Activated B cell treated with CpG ODN at 0.5 μM for 24 hours (primary cell): ENCODE measurements around the gene CAMKK1. TPM values are rescaled to one million over a fixed set of nuclear protein-coding genes. Genes with fewer than 3 reads are reported as not detected.

Experiments
- ATAC-seq: fragments of 200-7000 bp; cut with Tn5 transposase; one replicate; pipeline ENCODE4 v1.10.0; 2021; ENCODE audit warnings: low read depth, mild to moderate bottlenecking, moderate library complexity
- CTCF ChIA-PET: fragments of 350-600 bp; sonication (Branson Sonifier 250); formaldehyde crosslinking; loops from one replicate; lab custom pipeline; 2021; ENCODE audit warnings: antibody characterized with exemption; lab: Charles Lee
- POLR2A ChIA-PET: fragments of 350-600 bp; sonication (Branson Sonifier 250); formaldehyde crosslinking; loops from one replicate; lab custom pipeline; 2021; ENCODE audit warnings: antibody characterized with exemption; lab: Charles Lee
- DNase-seq: peaks from one replicate; pipeline ENCODE4 v3.0.0; 2022
- H3K27ac Mint-ChIP-seq: one replicate; pipeline ENCODE4 v1.8.0; 2020; ENCODE audit warnings: mixed read lengths
- H3K27me3 Mint-ChIP-seq: one replicate; pipeline ENCODE4 v1.8.0; 2021; ENCODE audit warnings: mixed read lengths
- H3K36me3 Mint-ChIP-seq: one replicate; pipeline ENCODE4 v1.8.0; 2021; ENCODE audit warnings: low read depth, mixed read lengths
- H3K4me1 Mint-ChIP-seq: one replicate; pipeline ENCODE4 v1.8.0; 2021; ENCODE audit warnings: mixed read lengths
- H3K4me3 Mint-ChIP-seq: one replicate; pipeline ENCODE4 v1.8.0; 2020; ENCODE audit warnings: mild to moderate bottlenecking, mixed read lengths
- H3K9me3 Mint-ChIP-seq: one replicate; pipeline ENCODE4 v1.8.0; 2020; ENCODE audit warnings: mixed read lengths
- CTCF ChIP-seq: fragments of 200-600 bp; IDR thresholded peaks from one replicate; pipeline ENCODE4 v1.8.0; 2022; ENCODE audit warnings: antibody characterized with exemption, mild to moderate bottlenecking
- intact Hi-C: fragments of 100-400 bp; cut with micrococcal nuclease; formaldehyde crosslinking; loops from one replicate; pipeline ENCODE4 v1.15.1; 2024
- total RNA-seq: library from RNA; stranded (reverse); gene quantifications from 2 replicates; pipeline ENCODE4 v1.2.3, GENCODE V29; 2022

CAMKK1 gene
- total RNA-seq, 1 donor from 2014 or later: 6.1 TPM

GRCh38 chr17:3926860-3927627 is 34.2 kb upstream of the CAMKK1 start:
- peaks cover 69% of the 10 kb centered on the region for H3K36me3 Mint-ChIP-seq

DNA sequence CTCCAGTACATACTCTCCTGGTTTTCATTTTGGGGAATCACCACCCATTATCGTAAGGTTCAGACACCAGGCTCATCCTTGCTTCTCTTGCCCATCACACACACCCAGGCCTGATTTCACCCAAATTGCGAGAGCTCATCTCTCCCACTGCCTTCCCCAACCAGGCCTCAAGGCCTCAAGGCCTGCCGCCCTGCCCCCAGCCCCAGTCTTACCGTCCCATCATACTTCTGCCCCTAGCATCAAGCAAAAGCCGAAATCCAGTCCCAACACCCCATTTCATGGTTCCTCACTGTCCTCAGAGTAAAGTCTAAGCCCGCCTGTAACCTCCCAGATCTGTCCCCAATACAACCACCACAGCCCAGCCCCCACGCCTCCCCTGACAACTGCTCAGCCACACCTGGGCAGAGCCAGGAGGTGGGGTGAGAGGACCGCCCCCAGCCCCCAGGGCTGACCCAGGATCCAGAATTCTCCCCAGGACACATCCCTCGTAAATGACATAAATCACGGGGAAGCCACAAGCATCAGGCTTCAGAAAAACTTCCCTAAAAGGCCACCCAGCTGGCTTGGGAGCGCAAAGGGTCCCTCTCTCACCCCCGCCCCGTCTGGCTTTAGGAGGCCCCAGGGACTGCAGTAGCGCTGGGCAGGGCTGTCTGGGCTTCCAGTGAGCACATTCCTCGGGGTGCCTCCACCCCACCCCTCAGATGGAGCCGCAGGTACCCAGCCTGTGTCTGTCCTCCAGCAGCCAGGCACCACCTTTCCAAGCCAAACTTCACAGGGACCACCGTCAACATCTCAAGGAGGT is 33.0 kb upstream of the CAMKK1 start:
- H3K9me3 Mint-ChIP-seq: no peaks in the 10 kb centered on the region
- ATAC-seq (no peak), DNase-seq (no peak)
- peaks cover 33% of the 10 kb centered on the region for H3K4me1 Mint-ChIP-seq
- H3K4me3 Mint-ChIP-seq: no peak overlapping the region
- POLR2A ChIA-PET: interaction anchor here (0.6 to 2.1 kb wide), 3 partner anchors 9 to 31 kb away, joined by 3 to 7 read pairs (median 4); partner anchors contain the start of gene P2RX1
- peak overlapping the region; percentile 50 for H3K27ac Mint-ChIP-seq
- intact Hi-C loops: no loop called here
- peaks cover 60% of the 10 kb centered on the region for H3K36me3 Mint-ChIP-seq
- CTCF ChIA-PET: interaction anchor here (1.7 to 2.0 kb wide), 2 partner anchors 12 kb away, joined by 6 to 8 read pairs; no protein-coding TSS in a partner anchor
- TF ChIP-seq CTCF: no peak
- no peaks in the 10 kb centered on the region for H3K27me3 Mint-ChIP-seq

More at GRCh38 chr17:3926860-3927627, 34.2 kb upstream of the CAMKK1 start:
- ChIA-PET CTCF (interaction anchor here (2.0 kb wide), 1 partner anchor 13 kb away, joined by 8 read pairs; no protein-coding TSS in a partner anchor), POLR2A (interaction anchor here (0.5 kb wide), 2 partner anchors 19 to 21 kb away, joined by 4 to 10 read pairs; no protein-coding TSS in a partner anchor)
- H3K27ac Mint-ChIP-seq: peak overlapping the region; percentile 35
- H3K4me3 Mint-ChIP-seq: no peak overlapping the region
- intact Hi-C loops: no loop called here
- H3K27me3 Mint-ChIP-seq: no peaks in the 10 kb centered on the region
- H3K4me1 Mint-ChIP-seq: peaks cover 24% of the 10 kb centered on the region
- DNase-seq (no peak), ATAC-seq (no peak)
- no peaks in the 10 kb centered on the region for H3K9me3 Mint-ChIP-seq
- TF ChIP-seq CTCF: no peak

DNA sequence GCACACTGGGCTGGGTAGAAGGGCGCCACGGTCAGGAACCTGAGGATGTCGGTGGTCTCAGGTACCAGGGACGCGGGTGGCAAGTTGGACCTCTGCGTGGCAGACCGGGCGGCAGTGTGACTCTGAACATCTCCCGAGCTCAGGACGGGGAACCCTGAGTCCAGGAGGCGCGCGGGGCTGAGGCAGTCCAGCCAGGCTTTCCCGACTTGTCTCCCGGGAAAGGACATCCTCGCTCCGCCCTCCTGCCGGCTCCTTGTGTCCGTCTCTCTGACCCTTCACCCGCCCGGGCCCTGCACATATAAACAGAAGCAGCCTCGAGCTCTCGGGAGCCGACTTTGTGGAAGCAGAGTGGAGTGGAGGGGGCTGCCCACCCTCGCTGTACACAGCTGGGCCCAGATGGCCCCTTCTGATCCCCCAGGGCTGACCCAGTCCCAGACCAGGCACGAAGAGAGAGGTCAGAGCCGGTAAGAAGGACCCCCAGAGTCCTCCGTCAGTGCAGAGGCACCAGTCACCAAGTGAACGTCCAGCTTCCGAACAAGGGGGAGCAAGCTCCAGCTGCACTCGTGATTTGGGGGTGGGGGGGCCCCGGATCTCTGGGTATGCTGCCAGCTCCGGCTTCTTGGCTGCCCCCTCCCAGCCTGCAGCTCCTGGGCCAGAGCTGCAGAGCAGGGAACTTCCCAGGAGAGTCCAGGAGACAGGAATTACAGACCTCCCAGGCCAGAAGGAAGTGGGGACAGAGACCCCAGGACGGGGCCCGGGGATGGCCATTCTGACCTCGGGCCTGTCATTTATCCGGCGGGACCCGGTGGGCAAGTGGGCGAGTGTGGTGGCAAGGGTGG is 31.9 kb upstream of the CAMKK1 start:
- no peak for TF ChIP-seq CTCF
- Mint-ChIP-seq H3K4me3 (no peak overlapping the region), H3K9me3 (no peaks in the 10 kb centered on the region), H3K27ac (no peak overlapping the region), H3K27me3 (no peaks in the 10 kb centered on the region), H3K4me1 (peaks cover 35% of the 10 kb centered on the region), H3K36me3 (peaks cover 52% of the 10 kb centered on the region)
- no peak for ATAC-seq
- intact Hi-C loops: no loop called here
- CTCF ChIA-PET: interaction anchor here (1.7 kb wide), 1 partner anchor 11 kb away, joined by 6 read pairs; no protein-coding TSS in a partner anchor
- no peak for DNase-seq
- POLR2A ChIA-PET: interaction anchor here (0.6 to 2.1 kb wide), 3 partner anchors 8 to 1620 kb away, joined by 3 to 7 read pairs (median 4); partner anchors contain the start of gene P2RX1

DNA sequence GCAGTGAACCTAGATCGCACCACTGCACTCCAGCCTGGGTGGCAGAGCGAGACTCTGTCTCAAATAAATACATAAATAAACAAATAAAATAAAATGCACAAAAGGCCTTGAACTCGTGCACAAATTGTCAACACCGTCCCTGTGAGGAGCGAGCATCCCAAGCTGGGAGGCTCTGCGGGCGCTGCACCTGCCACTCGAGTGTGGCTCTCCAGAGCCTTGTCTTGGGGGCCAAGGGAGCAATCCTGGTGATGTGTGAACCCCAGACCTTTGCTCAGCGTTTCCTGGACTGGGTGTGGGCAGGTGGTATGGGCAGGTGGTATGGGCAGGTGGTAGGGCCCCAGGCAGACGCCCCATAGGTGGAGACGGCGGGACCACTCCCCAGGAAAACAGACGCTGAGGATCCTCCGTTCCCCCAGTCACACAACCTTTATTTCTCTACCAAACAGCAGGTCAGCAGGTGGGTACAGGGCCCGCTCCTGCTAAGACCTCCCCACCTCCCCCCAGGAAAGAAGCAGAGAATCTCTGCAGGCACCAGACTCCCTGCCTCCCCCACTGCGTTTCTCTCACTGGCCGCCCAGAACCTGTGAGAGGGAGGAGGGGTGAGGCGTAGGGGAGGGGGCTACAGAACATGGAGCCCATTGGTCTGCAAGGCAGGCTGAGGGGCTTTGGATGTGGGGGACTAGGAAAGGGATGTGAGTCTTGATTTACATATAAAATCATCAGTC is 30.8 kb upstream of the CAMKK1 start:
- no peaks in the 10 kb centered on the region for H3K9me3 Mint-ChIP-seq
- H3K4me1 Mint-ChIP-seq: peaks cover 37% of the 10 kb centered on the region
- peak overlapping the region; percentile 54 for H3K27ac Mint-ChIP-seq
- H3K4me3 Mint-ChIP-seq: no peak overlapping the region
- H3K27me3 Mint-ChIP-seq: no peaks in the 10 kb centered on the region
- intact Hi-C loops: no loop called here
- CTCF ChIA-PET: no interaction called here
- ATAC-seq: no peak
- peaks cover 42% of the 10 kb centered on the region for H3K36me3 Mint-ChIP-seq
- no peak for TF ChIP-seq CTCF
- POLR2A ChIA-PET: interaction anchor here (0.6 to 3.1 kb wide), 2 partner anchors 10 to 42 kb away, joined by 4 to 18 read pairs; no protein-coding TSS in a partner anchor
- no peak for DNase-seq
